HFF-Myc (cell line): ENCODE data around the gene ELMO1.

Experiments
- DNase-seq: peaks from one replicate; pipeline ENCODE4 v3.0.0-alpha.2; 2011; ENCODE audit warnings: low read depth; ENCODE audit errors: extremely low read depth
- H3K4me3 ChIP-seq: replicated peaks from 2 replicates; pipeline ENCODE4 v1.5.1; 2011; ENCODE audit warnings: low read depth, mild to moderate bottlenecking, control low read depth, low read length
- CTCF ChIP-seq: IDR thresholded peaks from 2 replicates; pipeline ENCODE4 v1.5.1; 2012; ENCODE audit warnings: mild to moderate bottlenecking, low read depth, low read length, control low read depth; ENCODE audit errors: missing control alignments

ELMO1 gene

GRCh38 chr7:37304921-37305320 lies 143.7 kb downstream of the ELMO1 start:
- no peak for TF ChIP-seq CTCF
- H3K4me3 ChIP-seq, result no peak overlapping the region
- DNase-seq, result no peak

GRCh38 chr7:37297546-37297945 lies 151.1 kb downstream of the ELMO1 start:
- TF ChIP-seq CTCF, result no peak
- no peak for DNase-seq
- no peak overlapping the region for H3K4me3 ChIP-seq

GRCh38 chr7:37295401-37295800 lies 153.3 kb downstream of the ELMO1 start:
- H3K4me3 ChIP-seq, result no peak overlapping the region
- no peak for TF ChIP-seq CTCF
- DNase-seq, result no peak

- DNase-seq, result no peak
- no peak overlapping the region for H3K4me3 ChIP-seq
These were observed 157.9 kb downstream of the ELMO1 start for GRCh38 chr7:37290731-37291130.

GRCh38 chr7:37289781-37290180 lies 158.9 kb downstream of the ELMO1 start:
- H3K4me3 ChIP-seq, result no peak overlapping the region
- no peak for DNase-seq
- no peak for TF ChIP-seq CTCF

More at GRCh38 chr7:37290731-37291130, 157.9 kb downstream of the ELMO1 start:
- no peak for TF ChIP-seq CTCF

- no peak for TF ChIP-seq CTCF
- no peak for DNase-seq
- H3K4me3 ChIP-seq, result no peak overlapping the region
These were observed 159.3 kb downstream of the ELMO1 start for GRCh38 chr7:37289367-37289766.

GRCh38 chr7:37287131-37287855 lies 161.4 kb downstream of the ELMO1 start:
- no peak overlapping the region for H3K4me3 ChIP-seq
- TF ChIP-seq CTCF, result no peak
- no peak for DNase-seq
